ENCODE results near the gene KRT77.

Gene KRT77

DNA sequence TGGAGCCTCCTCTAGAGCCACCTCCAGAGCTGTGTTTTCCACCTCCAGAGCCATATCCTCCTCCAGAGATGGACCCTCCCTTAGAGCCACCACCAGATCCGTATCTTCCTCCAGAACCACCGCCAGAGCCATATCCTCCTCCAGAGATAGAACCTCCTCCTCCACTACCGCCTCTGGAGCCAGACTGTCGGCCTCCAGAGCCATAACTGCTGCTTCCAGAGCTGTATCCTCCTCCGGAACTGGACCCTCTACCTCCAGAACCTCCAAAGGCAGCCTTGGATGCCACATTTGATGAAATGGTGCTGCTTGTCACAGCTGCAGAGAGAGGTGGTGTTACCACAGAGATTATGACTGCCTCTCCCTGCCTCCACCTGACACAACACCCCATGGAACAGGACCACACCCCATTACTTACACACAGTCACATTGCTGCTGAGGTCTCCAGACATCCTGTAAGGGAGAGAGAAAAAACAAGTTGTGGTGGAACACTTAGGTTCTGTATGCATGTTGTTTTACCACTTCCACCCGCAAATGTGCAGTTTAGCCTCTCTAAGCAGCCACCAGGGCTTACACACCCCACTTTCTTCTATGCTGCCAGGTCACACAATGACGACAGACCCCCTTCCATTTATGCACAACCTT lies 58.1 kb downstream of the KRT77 start:
- Histone ChIP-seq H3K9me2 (replicated peaks; ENCODE audit: insufficient read depth, low read length) (no peaks in the 10 kb centered on the region), H3K9me3 (replicated peaks; ENCODE audit: insufficient read depth, low read length) (no peaks in the 10 kb centered on the region), H3F3A (ENCODE audit: insufficient read depth, low read length) (no peaks in the 10 kb centered on the region), H3K4me3 (ENCODE audit: low read length) (no peak overlapping the region), H3K4me1 (ENCODE audit: low read length) (no peaks in the 10 kb centered on the region), H3K27me3 (replicated peaks; ENCODE audit: insufficient read depth, low read length) (peaks cover 39% of the 10 kb centered on the region), H3K27ac (ENCODE audit: low read length) (no peak overlapping the region), H3K36me3 (replicated peaks; ENCODE audit: insufficient read depth, low read length) (no peaks in the 10 kb centered on the region), H4K20me1 (ENCODE audit: insufficient read depth, low read length) (no peaks in the 10 kb centered on the region), H3K79me2 (ENCODE audit: low read length) (no peaks in the 10 kb centered on the region), H2AFZ (ENCODE audit: low read length) (no peak overlapping the region), H3K9ac (ENCODE audit: low read length) (no peak overlapping the region), H3K4me2 (ENCODE audit: low read depth, low read length) (no peak overlapping the region)
- DNase-seq, result no peak
- TF ChIP-seq EZH2phosphoT487 (IDR thresholded peaks at IDR 0.05; ENCODE audit: low read length), result no peak
- no peak for TF ChIP-seq EZH2 (optimal IDR thresholded peaks at IDR 0.05; ENCODE audit: low read depth, low read length)
- TF ChIP-seq, protein P1, sequence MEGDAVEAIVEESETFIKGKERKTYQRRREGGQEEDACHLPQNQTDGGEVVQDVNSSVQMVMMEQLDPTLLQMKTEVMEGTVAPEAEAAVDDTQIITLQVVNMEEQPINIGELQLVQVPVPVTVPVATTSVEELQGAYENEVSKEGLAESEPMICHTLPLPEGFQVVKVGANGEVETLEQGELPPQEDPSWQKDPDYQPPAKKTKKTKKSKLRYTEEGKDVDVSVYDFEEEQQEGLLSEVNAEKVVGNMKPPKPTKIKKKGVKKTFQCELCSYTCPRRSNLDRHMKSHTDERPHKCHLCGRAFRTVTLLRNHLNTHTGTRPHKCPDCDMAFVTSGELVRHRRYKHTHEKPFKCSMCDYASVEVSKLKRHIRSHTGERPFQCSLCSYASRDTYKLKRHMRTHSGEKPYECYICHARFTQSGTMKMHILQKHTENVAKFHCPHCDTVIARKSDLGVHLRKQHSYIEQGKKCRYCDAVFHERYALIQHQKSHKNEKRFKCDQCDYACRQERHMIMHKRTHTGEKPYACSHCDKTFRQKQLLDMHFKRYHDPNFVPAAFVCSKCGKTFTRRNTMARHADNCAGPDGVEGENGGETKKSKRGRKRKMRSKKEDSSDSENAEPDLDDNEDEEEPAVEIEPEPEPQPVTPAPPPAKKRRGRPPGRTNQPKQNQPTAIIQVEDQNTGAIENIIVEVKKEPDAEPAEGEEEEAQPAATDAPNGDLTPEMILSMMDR (IDR thresholded peaks at IDR 0.05; ENCODE audit: low read length), result no peak

DNA sequence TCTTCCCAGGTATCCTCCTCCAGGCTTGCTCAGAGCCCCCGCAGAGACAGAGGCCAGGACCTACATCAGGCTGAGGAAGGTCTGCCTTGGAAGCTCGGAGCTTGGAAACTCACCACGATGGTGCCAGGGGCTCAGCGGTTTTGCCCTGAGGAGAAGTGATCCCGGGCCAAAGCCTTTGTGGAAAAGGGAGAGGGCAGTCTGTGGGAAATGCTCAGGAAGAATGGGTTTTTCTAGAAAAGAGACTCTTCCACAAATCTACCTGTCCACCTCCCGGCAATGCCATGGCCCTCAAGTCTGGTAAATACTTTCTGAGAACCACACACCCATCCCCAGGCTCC lies 59.3 kb downstream of the KRT77 start:
- Histone ChIP-seq H3K9ac (ENCODE audit: low read length) (no peak overlapping the region), H3K27me3 (replicated peaks; ENCODE audit: insufficient read depth, low read length) (peaks cover 48% of the 10 kb centered on the region), H3K27ac (ENCODE audit: low read length) (no peak overlapping the region), H3K9me2 (replicated peaks; ENCODE audit: insufficient read depth, low read length) (no peaks in the 10 kb centered on the region), H4K20me1 (ENCODE audit: insufficient read depth, low read length) (no peaks in the 10 kb centered on the region), H3K4me2 (ENCODE audit: low read depth, low read length) (no peak overlapping the region), H2AFZ (ENCODE audit: low read length) (no peak overlapping the region), H3K79me2 (ENCODE audit: low read length) (no peaks in the 10 kb centered on the region), H3K4me3 (ENCODE audit: low read length) (no peak overlapping the region), H3K4me1 (ENCODE audit: low read length) (no peaks in the 10 kb centered on the region), H3F3A (ENCODE audit: insufficient read depth, low read length) (no peaks in the 10 kb centered on the region), H3K9me3 (replicated peaks; ENCODE audit: insufficient read depth, low read length) (no peaks in the 10 kb centered on the region), H3K36me3 (replicated peaks; ENCODE audit: insufficient read depth, low read length) (no peaks in the 10 kb centered on the region)
- no peak for TF ChIP-seq EZH2phosphoT487 (IDR thresholded peaks at IDR 0.05; ENCODE audit: low read length)
- no peak for TF ChIP-seq EZH2 (optimal IDR thresholded peaks at IDR 0.05; ENCODE audit: low read depth, low read length)
- TF ChIP-seq, protein P1 (IDR thresholded peaks at IDR 0.05; ENCODE audit: low read length), result no peak
- no peak for DNase-seq

DNA sequence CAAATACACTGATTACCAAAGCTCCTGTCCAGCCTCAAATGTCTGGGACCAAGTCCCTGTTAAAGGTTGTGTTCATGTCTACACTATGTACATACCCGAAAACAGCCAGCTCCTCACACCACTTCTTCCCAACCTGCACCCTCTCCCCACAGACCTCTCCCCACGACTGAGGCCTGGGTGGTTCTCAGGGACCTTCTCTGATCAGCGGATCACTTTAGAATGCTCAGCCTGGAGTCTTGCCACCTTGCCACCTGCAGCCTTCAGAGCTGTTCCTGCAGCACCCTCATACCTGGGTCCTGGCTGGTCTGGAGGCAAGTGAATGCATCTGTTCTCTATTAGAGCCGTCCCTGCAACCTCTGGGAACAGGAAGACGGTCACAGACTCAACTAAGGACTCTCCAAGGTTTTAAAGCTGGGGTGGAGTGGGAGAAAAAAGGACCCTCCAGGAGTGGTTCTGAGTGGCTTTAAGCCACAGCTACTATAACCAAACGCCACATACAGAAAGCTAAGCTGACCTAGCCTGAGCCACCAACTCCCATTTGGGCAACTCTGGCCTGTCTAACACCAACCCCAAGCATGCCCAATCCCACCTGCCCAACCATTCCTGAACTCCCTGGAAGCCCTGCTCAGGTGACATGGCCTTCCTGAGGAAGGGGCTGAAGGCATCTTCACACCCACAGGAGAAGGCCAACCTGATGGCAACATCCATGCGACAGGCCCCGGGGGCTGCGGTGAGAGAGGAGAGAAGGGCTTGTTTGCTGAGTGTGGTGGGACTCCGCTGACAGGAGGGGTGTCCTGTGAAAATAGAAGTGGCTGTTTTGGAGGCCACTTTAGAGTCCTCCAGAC lies 59.9 kb downstream of the KRT77 start:
- Histone ChIP-seq H3K27ac (ENCODE audit: low read length) (no peak overlapping the region), H3K9me2 (replicated peaks; ENCODE audit: insufficient read depth, low read length) (no peaks in the 10 kb centered on the region), H3K4me2 (ENCODE audit: low read depth, low read length) (no peak overlapping the region), H3K4me3 (ENCODE audit: low read length) (no peak overlapping the region), H3K36me3 (replicated peaks; ENCODE audit: insufficient read depth, low read length) (no peaks in the 10 kb centered on the region), H4K20me1 (ENCODE audit: insufficient read depth, low read length) (no peaks in the 10 kb centered on the region), H3F3A (ENCODE audit: insufficient read depth, low read length) (no peaks in the 10 kb centered on the region), H3K9me3 (replicated peaks; ENCODE audit: insufficient read depth, low read length) (no peaks in the 10 kb centered on the region), H3K4me1 (ENCODE audit: low read length) (no peaks in the 10 kb centered on the region), H2AFZ (ENCODE audit: low read length) (no peak overlapping the region), H3K9ac (ENCODE audit: low read length) (no peak overlapping the region), H3K27me3 (replicated peaks; ENCODE audit: insufficient read depth, low read length) (peaks cover 48% of the 10 kb centered on the region), H3K79me2 (ENCODE audit: low read length) (no peaks in the 10 kb centered on the region)
- TF ChIP-seq EZH2phosphoT487 (IDR thresholded peaks at IDR 0.05; ENCODE audit: low read length) (no peak), EZH2 (optimal IDR thresholded peaks at IDR 0.05; ENCODE audit: low read depth, low read length) (no peak)
- TF ChIP-seq, protein P1 (IDR thresholded peaks at IDR 0.05; ENCODE audit: low read length), result no peak
- DNase-seq, result no peak
